ENCODE data around the gene ZFHX3.

ZFHX3 gene

DNA sequence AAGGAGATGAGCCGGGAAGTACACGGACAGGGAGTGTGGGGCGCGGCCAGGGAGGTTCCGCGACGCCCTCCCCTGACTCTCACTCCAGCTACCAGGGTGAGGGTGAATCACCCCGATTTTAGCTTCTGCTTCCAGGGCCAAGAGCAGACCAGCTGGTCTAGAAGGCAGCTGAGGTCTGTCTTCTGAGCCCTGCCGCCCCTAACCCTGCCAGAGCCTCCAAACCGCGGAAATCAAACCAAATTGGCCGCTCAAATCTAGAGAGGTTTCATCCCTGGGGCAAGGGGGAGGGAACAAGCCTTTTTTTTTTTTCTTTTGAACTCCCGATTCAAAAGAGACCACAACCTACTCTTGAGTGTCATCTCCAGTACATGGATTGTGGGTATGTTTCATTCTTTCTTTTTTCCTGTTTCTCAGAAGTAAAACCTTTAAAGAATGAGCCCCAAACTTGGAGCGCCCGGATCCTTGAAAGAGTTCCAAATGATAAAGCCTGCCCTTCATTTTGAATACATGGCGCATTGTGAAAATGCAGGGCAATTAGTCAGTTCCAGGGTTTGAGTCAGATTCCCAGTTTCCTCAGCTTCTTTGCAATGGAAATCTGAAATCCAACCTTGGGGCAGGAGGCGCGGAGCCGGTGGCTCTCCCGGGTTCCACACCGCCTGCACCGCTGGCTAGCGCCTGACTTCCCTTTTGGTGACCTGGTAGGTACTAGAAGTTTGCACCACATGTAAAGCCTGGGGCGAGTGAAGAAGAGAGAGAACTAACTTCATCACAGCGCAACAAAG lies 16.5 kb upstream of the ZFHX3 start:
- no peaks in the 10 kb centered on the region for H3K27me3 ChIP-seq (ENCODE audit: low read depth)
- in situ Hi-C loops (cut with MboI; ENCODE audit: low sequenced_read_pairs) = no loop called here
- no peaks in the 10 kb centered on the region for H3K9me3 ChIP-seq
- no peak for DNase-seq (ENCODE audit: low spot score in 2 of 2)
- no peak overlapping the region for H3K4me3 ChIP-seq
- no peaks in the 10 kb centered on the region for H3K36me3 ChIP-seq (replicated peaks)
- H3K4me1 ChIP-seq = peaks cover 36% of the 10 kb centered on the region

DNA sequence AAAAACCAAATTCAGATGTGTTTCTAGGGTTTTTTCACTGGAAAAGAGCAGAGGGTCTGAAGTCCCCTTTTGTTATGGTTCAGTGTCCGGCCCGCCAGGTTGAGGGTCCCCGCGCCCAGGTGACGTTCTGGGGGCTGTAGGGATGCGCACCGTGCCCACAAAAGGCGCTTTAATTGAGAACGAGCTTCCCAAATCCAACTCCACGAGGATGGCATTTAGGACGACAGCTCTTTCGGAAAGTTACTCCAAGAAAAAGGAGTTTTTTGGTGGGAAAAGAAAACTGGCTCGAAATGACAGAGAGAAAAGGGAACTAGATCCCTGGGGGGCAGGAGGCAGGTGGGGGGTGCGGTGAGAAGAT lies 15.9 kb upstream of the ZFHX3 start:
- no peaks in the 10 kb centered on the region for H3K27me3 ChIP-seq (ENCODE audit: low read depth)
- no peaks in the 10 kb centered on the region for H3K9me3 ChIP-seq
- in situ Hi-C loops (cut with MboI; ENCODE audit: low sequenced_read_pairs) = no loop called here
- no peaks in the 10 kb centered on the region for H3K36me3 ChIP-seq (replicated peaks)
- peaks cover 36% of the 10 kb centered on the region for H3K4me1 ChIP-seq
- no peak for DNase-seq (ENCODE audit: low spot score in 2 of 2)
- H3K4me3 ChIP-seq = no peak overlapping the region

DNA sequence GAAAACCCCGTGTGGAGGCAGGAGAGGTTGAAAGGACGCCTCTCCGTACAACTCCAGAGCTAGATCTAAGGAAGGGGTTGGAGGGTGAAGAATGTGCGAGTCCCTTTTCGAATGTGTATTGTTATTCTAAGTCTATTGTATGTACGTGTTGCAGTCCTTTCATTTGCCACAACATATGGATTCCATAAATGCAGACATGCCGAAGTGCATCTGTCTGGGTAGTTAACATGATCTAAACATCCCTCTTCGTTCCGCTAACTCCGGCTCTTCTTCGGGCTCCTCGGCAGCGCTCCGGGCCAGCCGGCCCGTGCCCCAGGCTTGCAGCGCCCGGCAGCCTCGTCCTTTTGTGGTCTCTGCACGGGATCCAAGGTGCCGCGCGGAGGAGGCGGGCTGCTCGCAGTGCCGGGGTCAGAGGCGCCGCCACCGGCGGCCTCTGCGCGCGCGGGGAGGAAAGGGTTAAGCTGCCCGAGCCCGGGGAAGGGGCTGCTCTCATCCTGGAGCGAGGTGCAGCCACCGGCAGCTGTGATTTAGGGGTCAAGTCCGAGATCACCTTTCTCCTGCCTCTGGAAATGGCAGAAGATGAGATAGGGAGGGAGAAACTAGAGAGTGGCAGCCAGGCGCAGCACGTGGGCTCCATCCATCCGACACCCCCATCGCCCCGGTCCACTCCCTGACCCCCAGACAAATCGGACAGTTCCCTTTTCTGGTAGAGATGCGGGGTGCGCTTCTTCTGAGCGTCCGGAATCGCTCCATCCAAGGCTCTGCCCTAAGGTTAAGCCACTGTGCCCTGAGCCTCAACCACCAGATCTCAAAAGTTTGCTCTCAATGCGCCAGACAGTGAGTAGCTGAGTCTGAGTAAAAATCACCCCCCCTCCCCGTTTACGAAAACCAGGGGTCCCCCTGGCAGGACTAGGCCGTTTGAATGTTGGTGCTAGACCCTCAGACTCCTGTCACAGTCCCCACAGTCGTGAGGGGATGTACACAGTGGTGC lies 15.1 kb upstream of the ZFHX3 start:
- H3K9me3 ChIP-seq = no peaks in the 10 kb centered on the region
- H3K4me1 ChIP-seq = peaks cover 36% of the 10 kb centered on the region
- H3K27me3 ChIP-seq (ENCODE audit: low read depth) = no peaks in the 10 kb centered on the region
- H3K36me3 ChIP-seq (replicated peaks) = no peaks in the 10 kb centered on the region
- H3K4me3 ChIP-seq = peak overlapping the region; percentile 18
- peak; percentile 67 to 74 for DNase-seq (ENCODE audit: low spot score in 2 of 2)
- in situ Hi-C loops (cut with MboI; ENCODE audit: low sequenced_read_pairs) = no loop called here

DNA sequence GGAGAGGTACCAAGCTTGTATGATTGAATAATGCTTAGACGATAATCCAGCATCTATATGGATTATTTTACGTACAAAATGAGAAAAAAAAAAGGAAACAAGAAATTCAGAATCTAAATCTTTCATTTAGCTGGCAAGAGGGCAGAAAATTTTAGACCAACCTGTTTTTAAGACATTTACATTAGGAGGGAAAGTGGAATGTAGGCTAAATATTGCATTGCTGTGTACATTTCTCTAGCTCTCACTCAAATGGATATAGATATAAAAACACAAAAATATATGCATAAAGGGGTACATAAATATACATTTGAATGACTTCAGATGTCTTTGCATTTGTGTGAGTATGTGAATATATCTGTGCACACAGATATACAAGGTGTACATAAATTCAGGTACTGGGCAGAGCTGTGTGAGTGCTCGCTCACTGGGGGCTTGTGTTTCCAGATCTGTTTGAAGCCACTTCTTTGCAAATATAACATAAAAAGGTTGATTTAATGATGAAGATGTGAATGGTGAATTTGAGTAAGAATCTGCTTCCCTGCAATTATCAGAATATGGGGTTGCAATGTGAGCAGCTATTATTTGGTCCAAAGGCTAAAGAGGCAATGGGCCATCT lies 14.2 kb upstream of the ZFHX3 start:
- DNase-seq (ENCODE audit: low spot score in 2 of 2) = no peak
- H3K4me1 ChIP-seq = peaks cover 36% of the 10 kb centered on the region
- no peaks in the 10 kb centered on the region for H3K27me3 ChIP-seq (ENCODE audit: low read depth)
- in situ Hi-C loops (cut with MboI; ENCODE audit: low sequenced_read_pairs) = no loop called here
- H3K9me3 ChIP-seq = no peaks in the 10 kb centered on the region
- H3K36me3 ChIP-seq (replicated peaks) = no peaks in the 10 kb centered on the region
- no peak overlapping the region for H3K4me3 ChIP-seq

DNA sequence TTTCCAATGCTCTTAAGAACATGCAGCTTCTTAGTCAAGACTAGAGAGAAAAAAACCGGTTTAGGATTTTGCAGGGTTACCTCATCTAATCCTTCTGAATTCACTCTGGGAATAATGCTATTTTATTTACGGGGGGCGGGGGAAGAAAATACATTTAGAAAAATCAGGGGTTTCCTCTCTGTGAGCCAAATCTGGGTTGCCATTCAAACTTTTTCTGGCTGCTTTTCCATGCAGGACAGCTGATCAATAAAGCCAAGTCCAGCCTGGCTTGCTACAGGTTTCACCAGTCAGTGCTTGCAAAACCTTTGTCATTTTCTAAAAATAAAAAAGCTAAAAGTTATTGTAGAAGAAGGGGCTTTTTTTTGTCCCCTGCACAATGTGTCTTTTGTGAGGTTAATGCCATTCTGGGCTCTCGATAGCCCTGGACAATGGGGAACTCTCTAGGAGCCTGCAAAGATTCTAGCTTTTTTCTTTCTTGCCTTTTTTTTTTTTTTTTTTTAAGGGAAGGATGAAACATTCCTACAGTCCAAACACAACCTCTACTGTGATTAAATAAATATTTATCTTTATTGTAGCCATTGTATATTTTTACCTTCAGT lies 13.1 kb upstream of the ZFHX3 start:
- in situ Hi-C loops (cut with MboI; ENCODE audit: low sequenced_read_pairs) = no loop called here
- peak; percentile 74 to 97 for DNase-seq (ENCODE audit: low spot score in 2 of 2)
- no peaks in the 10 kb centered on the region for H3K27me3 ChIP-seq (ENCODE audit: low read depth)
- peak overlapping the region; percentile 3; the same call in 1 of the 2 replicates for H3K4me3 ChIP-seq
- H3K9me3 ChIP-seq = no peaks in the 10 kb centered on the region
- H3K4me1 ChIP-seq = peaks cover 38% of the 10 kb centered on the region
- H3K36me3 ChIP-seq (replicated peaks) = no peaks in the 10 kb centered on the region

DNA sequence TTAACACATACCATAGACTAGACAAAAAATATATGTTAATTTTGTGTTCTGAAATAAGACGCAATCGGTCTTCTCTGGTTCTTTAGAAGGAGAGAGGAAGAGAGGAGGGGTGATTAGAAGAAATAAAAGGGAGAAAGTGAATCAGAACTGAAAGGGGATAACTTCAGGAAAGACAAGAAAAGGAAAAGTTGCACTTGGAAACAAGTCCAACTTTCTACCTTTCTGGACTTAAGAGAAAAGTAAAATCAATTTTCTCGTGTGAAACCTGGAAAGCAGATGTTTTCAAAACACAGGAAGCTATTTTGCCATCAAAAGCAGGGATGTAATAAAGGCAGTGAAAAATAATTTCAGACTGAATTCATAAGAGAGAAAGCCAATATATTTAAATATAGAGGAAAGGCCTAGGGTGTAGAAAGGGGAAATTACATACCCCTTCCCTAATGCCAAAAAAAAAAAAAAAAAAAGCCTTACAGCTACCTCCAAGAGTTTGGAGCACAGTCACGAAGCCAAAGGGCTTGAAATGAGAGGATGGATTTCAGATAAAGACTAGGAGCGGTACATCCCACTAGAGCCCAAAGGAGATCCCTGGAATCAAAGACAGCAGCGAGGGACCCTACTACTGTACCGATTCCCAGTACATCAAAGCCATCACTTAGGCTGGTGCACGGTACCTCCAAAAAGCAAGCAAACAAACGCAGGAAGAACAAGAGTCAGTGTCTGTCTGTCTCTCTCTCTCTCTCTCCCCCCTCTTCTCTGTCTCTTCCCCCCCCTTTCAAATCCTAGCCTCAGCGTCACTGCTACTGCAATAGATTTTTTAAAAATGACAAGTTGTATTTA lies 12.1 kb upstream of the ZFHX3 start:
- H3K9me3 ChIP-seq = no peaks in the 10 kb centered on the region
- peak overlapping the region; percentile 50 for H3K4me3 ChIP-seq
- no peaks in the 10 kb centered on the region for H3K27me3 ChIP-seq (ENCODE audit: low read depth)
- in situ Hi-C loops (cut with MboI; ENCODE audit: low sequenced_read_pairs) = no loop called here
- peaks cover 44% of the 10 kb centered on the region for H3K4me1 ChIP-seq
- H3K36me3 ChIP-seq (replicated peaks) = no peaks in the 10 kb centered on the region
- no peak for DNase-seq (ENCODE audit: low spot score in 2 of 2)

DNA sequence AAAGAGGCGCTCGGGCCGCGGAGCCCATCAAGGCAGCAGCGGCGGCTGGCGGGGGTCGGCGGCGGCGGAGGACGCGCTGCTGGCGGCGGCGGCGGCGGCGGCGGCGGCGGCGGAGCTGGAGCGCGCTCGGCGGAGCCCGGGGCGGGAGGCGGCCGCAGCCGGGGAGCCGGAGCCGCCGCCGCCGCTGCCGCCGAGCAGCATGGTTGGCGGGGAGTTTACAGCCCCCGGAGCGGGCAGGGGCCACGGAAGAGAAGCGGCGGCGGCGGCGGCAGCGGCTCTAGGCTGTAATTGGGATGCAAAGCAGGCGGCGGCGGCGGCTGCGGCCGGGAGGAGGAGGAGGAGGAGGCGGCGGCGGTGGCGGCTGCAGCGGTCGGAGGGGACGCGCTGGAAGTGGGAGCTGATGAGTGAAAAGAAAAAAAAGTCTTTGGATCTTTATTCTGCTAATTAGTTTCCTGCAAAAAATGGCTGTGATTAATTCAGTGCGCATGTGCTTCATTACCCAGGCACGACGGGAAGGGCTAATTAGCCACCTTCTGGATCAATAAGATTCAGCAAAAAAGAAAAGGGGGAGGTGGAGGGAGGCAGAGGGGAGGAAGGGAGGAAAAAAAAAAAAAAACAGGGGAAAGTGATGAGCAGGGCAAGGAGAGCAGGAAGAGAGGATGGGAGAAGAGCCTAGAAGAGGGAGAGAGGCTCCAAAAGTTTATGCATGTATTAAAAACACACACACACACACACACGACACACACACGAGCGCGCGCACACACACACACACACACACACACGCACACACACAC lies 10.9 kb upstream of the ZFHX3 start:
- in situ Hi-C loops (cut with MboI; ENCODE audit: low sequenced_read_pairs) = no loop called here
- peaks cover 53% of the 10 kb centered on the region for H3K4me1 ChIP-seq
- no peaks in the 10 kb centered on the region for H3K9me3 ChIP-seq
- no peaks in the 10 kb centered on the region for H3K36me3 ChIP-seq (replicated peaks)
- no peaks in the 10 kb centered on the region for H3K27me3 ChIP-seq (ENCODE audit: low read depth)
- DNase-seq (ENCODE audit: low spot score in 2 of 2) = peak; percentile 53 to 77
- H3K4me3 ChIP-seq = peak overlapping the region; percentile 50

DNA sequence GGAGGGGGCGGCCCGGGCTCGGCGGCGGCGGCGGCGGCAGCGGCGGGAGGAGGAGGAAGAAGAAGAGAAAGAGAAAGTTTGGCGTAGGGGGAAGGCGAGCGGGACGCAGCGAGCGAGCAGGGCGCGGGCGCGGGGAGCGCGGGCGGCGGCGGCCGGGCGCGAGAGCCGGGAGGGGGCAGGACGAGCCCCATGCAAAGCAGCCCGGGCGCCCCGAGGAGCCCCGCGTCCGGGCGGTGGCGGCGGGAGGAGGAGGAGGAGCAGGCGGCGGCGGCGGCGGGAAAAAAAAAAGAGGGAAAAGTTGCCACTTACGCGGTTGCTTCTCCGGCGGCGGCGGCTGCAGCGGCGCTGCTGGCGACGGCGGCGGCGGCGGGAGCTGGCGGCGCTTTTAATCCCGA lies 10.3 kb upstream of the ZFHX3 start:
- no peak for DNase-seq (ENCODE audit: low spot score in 2 of 2)
- Histone ChIP-seq H3K27me3 (ENCODE audit: low read depth) (no peaks in the 10 kb centered on the region), H3K9me3 (no peaks in the 10 kb centered on the region), H3K4me3 (peak overlapping the region; percentile 50), H3K4me1 (peaks cover 58% of the 10 kb centered on the region), H3K36me3 (replicated peaks) (no peaks in the 10 kb centered on the region)
- in situ Hi-C loops (cut with MboI; ENCODE audit: low sequenced_read_pairs) = no loop called here

DNA sequence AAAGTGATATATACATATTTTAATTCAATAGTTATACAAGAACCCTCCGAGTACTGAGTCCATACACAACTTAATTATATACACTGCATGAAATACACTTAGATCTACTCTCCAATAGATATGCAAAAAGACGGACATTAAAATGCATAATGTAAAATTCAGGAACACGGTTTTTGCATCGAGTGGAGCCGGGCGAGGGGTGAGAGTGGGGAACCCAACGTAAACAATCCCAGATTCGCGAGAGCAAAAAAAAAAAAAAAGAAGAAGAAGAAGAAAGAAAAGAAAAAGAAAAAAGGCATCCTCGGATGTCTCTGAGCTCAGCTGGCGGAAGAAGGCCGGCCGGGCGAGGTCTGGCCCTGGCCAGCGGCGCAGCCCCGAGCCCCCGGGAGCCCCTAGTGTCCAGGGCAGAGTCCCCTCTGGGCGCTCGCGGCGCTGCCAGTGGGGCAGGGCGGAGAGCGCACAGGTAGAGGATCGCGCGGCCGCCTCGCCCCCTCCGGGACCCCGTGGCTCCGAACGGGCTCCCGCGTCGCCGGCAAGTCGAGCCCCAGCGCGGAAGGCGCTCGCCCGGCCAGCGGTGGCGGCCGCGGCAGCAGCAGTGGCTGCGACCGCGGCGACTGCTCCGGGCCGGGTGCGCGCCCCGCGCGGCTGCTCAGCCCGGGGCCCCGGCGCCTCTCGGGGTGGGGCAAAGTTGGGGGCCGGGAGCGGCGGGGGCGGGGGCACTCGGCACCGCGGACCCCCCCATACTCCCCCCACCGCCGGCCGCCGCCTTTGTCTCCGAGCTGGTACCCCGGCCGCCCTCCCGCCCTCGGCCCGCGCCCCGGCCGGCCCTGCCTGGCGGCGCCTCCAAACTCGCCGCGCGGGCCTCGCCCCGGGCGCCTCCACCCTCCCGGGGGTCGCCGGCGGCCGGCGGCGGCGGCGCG lies 9.6 kb upstream of the ZFHX3 start:
- Histone ChIP-seq H3K4me3 (peak overlapping the region; percentile 38), H3K4me1 (peaks cover 58% of the 10 kb centered on the region), H3K9me3 (no peaks in the 10 kb centered on the region), H3K36me3 (replicated peaks) (no peaks in the 10 kb centered on the region), H3K27me3 (ENCODE audit: low read depth) (no peaks in the 10 kb centered on the region)
- no peak for DNase-seq (ENCODE audit: low spot score in 2 of 2)
- in situ Hi-C loops (cut with MboI; ENCODE audit: low sequenced_read_pairs) = no loop called here

DNA sequence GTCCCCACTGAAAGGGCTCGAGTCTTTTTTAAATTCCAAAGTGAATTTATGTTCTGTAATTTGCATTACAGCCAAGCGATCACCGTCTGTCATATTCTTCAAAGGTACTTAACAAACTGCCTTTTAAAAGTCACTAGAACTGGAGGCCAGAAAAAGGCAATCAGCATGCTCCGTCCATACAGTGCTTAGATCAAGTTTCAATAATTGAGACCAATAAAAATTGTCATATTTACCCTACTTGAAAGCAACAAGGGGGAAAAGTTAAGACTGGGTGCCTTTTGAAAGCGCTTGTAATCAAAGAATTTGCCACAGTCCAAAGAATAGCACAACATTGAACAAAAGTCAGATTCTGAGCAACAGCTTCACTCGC lies 9.0 kb upstream of the ZFHX3 start:
- H3K27me3 ChIP-seq (ENCODE audit: low read depth) = no peaks in the 10 kb centered on the region
- no peaks in the 10 kb centered on the region for H3K9me3 ChIP-seq
- peaks cover 58% of the 10 kb centered on the region for H3K4me1 ChIP-seq
- peak overlapping the region; percentile 38 for H3K4me3 ChIP-seq
- in situ Hi-C loops (cut with MboI; ENCODE audit: low sequenced_read_pairs) = no loop called here
- no peaks in the 10 kb centered on the region for H3K36me3 ChIP-seq (replicated peaks)
- peak in 1 of 2 experiments; percentile 79 for DNase-seq (ENCODE audit: low spot score in 2 of 2)

DNA sequence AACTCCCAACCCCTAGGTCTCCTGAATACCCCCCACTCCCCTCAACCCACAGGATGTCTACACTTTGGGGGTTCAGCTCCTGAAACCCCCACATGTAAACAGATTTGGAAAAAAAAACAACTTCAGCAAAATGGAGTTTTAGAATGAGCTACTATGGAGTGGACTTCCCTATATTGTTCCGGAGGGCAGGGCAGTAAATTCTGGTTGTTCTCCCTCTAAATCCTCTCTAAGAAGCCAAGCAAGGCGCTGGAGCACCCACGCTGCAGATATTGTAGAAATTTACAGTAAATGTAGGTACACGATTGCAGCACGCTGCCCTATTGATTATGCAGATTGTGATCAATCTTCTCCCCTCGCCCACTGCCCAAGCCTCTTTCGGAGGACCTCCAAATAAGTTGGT lies 8.5 kb upstream of the ZFHX3 start:
- no peak for DNase-seq (ENCODE audit: low spot score in 2 of 2)
- Histone ChIP-seq H3K27me3 (ENCODE audit: low read depth) (no peaks in the 10 kb centered on the region), H3K4me3 (peak overlapping the region; percentile 38), H3K9me3 (no peaks in the 10 kb centered on the region), H3K4me1 (peaks cover 58% of the 10 kb centered on the region), H3K36me3 (replicated peaks) (no peaks in the 10 kb centered on the region)
- in situ Hi-C loops (cut with MboI; ENCODE audit: low sequenced_read_pairs) = no loop called here
